IPS-NIHi7 (cell line): Measurements from ENCODE around the gene PLLP.
A peak's percentile ranks its signal among the peaks of the same experiment; 100 is the strongest.
"Not testable (repeated sequence)": the region's sequence is repeated elsewhere in the genome, so short reads cannot be mapped to it uniquely, and the experiment has no call there.

ENCODE experiments used
- DNase-seq: peaks from one replicate; pipeline ENCODE4 v3.0.0; 2012; ENCODE audit warnings: mixed read lengths; ENCODE audit errors: extremely low spot score

The PLLP gene

DNA sequence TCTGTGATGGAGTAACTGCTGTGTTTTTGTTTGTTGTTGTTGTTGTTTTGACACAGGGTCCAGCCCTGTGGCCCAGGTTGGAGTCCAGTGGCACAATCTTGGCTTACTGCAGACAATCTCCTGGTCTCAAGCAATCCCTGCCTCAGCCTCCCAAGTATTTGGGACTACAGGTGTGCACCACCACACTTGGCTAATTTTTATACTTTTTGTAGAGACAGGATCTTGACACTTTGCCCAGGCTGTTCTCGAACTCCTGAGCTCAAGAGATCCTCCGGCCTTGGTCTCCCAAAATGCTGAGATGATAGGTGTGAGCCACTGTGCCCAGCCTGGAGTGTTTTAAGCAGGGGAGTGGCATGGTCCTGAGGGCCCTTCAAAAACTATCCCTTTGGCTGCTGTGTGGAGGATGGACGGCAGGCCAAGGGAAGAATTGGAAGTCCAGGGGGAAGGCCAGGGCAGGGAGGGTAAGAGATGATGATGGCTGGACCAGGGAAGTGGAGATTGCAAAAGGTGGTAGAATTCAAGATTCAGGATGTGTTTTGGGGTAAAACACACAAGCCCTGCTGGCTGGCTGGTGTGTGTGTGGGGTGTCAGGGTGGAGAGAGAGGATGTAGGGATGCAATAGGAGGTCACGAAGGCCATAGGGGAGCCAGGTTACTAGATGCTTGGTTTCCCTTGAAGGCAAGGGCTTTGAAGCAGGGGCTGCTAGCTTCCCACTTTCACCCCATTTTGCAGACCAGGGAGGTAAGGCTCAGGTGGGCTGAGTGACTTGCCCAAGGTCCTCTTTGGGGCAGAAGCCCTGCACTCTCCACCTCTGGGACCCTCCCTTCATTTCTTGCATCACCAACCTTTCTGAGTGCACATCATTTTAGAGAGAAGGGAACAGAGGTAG lies 18.8 kb upstream of the PLLP start:
- DNase-seq = peak; percentile 3

- peak; percentile 49 for DNase-seq
Observed at GRCh38 chr16:57301126-57301817, 16.8 kb upstream of the PLLP start.

DNA sequence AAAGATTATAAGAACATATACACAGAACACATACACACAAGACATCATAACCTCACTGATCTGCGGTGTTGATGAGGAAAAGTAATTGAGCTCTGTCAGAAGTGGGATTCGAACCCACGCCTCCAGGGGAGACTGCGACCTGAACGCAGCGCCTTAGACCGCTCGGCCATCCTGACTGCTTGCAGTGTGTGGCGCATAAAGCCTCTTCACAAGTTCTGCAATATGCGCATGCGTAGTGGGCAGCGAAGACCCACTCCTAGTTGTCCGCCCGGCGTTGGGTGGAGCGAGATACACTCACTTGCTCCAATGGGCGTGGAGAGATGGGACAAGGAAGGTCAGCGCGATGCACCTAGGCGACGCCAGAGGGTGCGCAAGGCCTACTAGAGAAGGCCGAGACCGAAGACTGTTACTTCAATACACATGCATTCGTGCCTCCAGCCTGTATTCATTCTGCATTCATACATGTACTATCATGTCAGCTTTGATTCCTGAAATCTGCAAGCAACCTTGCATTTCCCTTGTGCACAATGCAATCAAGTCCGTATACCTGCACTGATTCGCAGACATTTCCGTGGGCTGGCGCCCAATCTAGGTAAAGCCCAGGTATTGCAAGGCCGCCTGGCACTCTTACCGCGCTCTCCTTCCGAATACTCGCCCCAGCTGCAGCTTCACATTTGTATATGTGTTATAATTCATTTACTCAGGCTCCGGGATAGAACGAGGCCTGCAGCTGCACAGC lies 16.1 kb upstream of the PLLP start:
- DNase-seq = peak; percentile 98

GRCh38 chr16:57299719-57300386 lies 15.4 kb upstream of the PLLP start:
- peak; percentile 87 for DNase-seq

- no peak for DNase-seq
Observed at GRCh38 chr16:57299009-57299718, 14.7 kb upstream of the PLLP start.

DNA sequence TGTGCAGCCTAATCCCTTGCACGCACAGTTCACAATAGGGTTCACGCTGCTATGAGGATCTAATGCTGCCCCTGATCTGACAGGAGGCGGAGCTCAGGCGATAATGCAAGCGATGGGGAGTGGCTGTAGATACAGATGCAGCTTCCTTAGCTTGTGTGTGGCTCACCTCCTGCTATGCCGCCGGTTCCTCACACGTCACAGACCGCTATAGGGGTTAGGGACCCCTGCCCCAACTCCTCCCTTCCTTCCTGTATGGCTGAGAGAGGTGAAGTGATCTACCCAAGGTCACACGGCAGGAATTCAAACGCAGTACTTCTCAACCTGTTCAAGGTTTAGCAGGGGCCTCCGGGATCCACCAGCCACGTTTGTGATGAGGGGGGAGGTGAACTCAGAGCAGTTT lies 13.4 kb upstream of the PLLP start:
- DNase-seq = no peak

- no peak for DNase-seq
Observed at GRCh38 chr16:57289391-57290257, 5.2 kb upstream of the PLLP start.

GRCh38 chr16:57285379-57285778 lies 907 bp upstream of the PLLP start:
- DNase-seq = no peak

- no peak for DNase-seq
Observed at GRCh38 chr16:57284952-57285363, 486 bp upstream of the PLLP start.

GRCh38 chr16:57283959-57284208 lies 588 bp downstream of the PLLP start:
- DNase-seq = no peak

- no peak for DNase-seq
Observed at GRCh38 chr16:57283214-57283958, 1.1 kb downstream of the PLLP start.

GRCh38 chr16:57282510-57283213 lies 1.8 kb downstream of the PLLP start:
- no peak for DNase-seq

DNA sequence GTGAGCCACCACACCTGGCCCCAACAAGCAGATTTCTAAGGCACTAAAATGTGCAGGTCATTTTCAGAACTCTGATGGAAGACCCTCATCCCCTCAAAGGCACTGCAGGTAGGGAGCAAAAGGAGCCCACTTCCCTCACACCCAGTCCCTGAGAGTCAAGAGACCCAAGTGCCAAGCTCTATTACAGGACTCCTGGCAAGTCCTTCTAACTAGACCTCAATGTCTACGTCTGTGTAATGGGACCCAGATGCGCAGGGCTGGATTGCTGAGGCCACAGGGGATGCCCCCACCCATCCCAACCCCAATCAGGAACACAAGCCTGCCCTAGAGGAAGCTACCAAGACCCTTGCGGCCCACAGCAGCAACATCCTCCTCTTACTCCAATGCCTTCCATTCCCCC lies 2.7 kb downstream of the PLLP start:
- no peak for DNase-seq

- DNase-seq = no peak
Observed at GRCh38 chr16:57279780-57280638, 4.5 kb downstream of the PLLP start.

DNA sequence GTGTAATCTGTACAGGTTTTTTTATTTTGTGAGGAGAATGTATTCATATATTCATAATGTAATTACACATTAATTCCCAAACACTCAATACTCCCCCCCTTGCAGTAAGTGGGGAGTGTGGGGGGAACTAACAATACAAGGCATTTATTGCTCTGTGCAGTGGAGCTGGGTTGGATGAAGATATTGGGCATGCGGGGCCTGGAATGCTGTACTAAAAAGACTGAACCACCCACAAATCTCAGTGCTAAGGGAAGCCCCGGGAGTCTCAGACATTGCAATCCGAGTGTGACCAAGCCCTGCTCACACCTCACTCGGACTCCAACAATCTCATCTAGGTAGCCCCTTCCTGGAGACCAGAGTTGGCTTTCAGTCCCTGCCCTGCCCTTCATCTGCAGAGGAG lies 6.0 kb downstream of the PLLP start:
- no peak for DNase-seq

DNA sequence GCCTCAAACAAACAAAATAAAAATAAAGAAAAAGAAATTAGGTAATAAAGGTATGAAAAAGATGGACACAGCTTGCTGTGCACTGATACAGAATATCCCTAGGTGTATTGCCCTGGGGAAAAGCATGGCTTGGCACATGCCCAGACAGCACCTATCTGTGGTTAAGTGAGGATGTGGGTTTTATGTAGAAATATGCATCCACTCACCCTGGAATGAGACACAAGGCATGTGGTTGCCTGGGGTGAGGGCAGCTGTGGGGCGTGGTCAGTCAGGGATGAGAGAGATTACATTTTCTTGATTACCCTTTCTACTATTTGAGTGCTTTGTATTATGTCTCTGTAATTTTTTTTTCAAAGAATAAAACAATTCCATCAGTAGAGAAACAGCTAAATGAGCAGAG lies 6.9 kb downstream of the PLLP start:
- DNase-seq = no peak

DNA sequence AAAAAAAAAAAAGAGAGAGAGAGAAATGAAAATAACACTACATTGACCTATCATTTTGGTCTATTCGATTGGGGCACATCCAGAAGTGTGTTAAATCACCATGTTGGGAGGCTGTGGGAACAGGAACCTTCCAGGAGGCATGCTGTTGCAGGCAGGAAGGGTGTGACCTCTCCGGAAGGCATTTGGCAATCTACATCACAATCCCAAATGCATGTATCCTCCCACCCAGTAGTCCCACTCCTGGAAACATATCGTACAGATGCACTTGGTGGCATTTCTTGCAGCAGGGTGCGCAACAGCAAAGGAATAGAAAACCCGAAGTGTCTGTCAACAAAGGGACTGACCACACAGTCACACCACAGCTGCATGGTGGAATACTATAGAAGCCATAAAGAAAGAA lies 7.9 kb downstream of the PLLP start:
- DNase-seq = no peak

DNA sequence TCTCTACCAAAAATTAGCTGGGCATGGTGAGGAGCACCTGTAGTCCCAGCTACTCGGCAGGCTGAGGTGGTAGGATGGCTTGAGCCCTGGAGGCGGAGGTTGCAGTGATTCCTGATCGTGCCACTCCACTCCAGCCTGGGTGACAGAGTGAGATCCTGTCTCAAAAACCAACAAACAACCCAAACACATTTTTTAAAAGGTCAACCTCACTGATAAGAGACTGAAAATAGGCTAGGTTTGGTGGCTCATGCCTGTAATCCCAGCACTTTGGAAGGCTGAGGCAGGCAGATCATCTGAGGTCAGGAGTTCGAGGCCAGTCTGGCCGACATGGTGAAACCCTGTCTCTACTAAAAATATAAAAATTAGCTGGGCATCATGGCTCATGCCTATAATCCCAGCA lies 8.5 kb downstream of the PLLP start:
- DNase-seq = not testable (repeated sequence)
